Activated CD4-positive, alpha-beta T cell treated with anti-CD3 and anti-CD28 coated beads for 36 hours (primary cell): ENCODE data around the gene KRT9. TPM values are rescaled to one million over a fixed set of nuclear protein-coding genes. Genes with fewer than 3 reads are reported as not detected.

ENCODE experiments used
- microRNA-seq: library from miRNA; unstranded; fragments of <30 nt; microRNA quantifications from one replicate; pipeline ENCODE4 v1.2.0, GENCODE V29; 2021; ENCODE audit warnings: borderline replicate concordance
- total RNA-seq, 2 experiments: library from RNA; stranded (reverse); gene quantifications; one replicate each; pipeline ENCODE4 v1.2.3, GENCODE V29; 2021

The KRT9 gene
- total RNA-seq, 2 experiments from 2014 or later = not detected

Small RNA genes lying within 50 kb of the gene (microRNA-seq; reads per million reads assigned to microRNA genes)
- gene MIR6510 = not detected

Other genes starting within 250 kb of the KRT9 start
- not detected for gene KRT33A, start 221.2 kb downstream of the KRT9 start, total RNA-seq
- not detected for gene KRT33B, start 202.2 kb downstream of the KRT9 start, total RNA-seq
- not detected for gene KRT34, start 189.8 kb downstream of the KRT9 start, total RNA-seq
- gene KRT31, start 174.5 kb downstream of the KRT9 start, total RNA-seq = not detected
- gene KRT37, start 147.5 kb downstream of the KRT9 start, total RNA-seq = not detected
- gene KRT38, start 131.1 kb downstream of the KRT9 start, total RNA-seq = not detected
- gene KRT32, start 104.7 kb downstream of the KRT9 start, total RNA-seq = not detected
- not detected for gene KRT35, start 90.9 kb downstream of the KRT9 start, total RNA-seq
- gene KRT36, start 82.1 kb downstream of the KRT9 start, total RNA-seq = not detected
- not detected for gene KRT13, start 66.4 kb downstream of the KRT9 start, total RNA-seq
- not detected for gene KRT15, start 53.2 kb downstream of the KRT9 start, total RNA-seq
- gene KRT19, start 43.8 kb downstream of the KRT9 start, total RNA-seq = not detected
- gene KRT14, start 14.8 kb upstream of the KRT9 start, total RNA-seq = not detected
- gene KRT16, start 40.7 kb upstream of the KRT9 start, total RNA-seq = not detected
- gene KRT17, start 52.5 kb upstream of the KRT9 start, total RNA-seq = not detected
- 100 to 1,000 TPM; 869 to 977 TPM for gene EIF1, start 116.8 kb upstream of the KRT9 start, total RNA-seq
- gene GAST, start 140.3 kb upstream of the KRT9 start, total RNA-seq = not detected
- not detected for gene HAP1, start 162.6 kb upstream of the KRT9 start, total RNA-seq
- under 1 TPM; 0.34 to 0.54 TPM for gene JUP, start 214.7 kb upstream of the KRT9 start, total RNA-seq
- 1 to 10 TPM; 1.5 to 2.0 TPM for gene P3H4, start 239.9 kb upstream of the KRT9 start, total RNA-seq
- gene FKBP10, start 240.9 kb upstream of the KRT9 start, total RNA-seq = under 1 TPM; 0.39 to 0.42 TPM